ENCODE measurements around the gene ELOB.
"Not testable (repeated sequence)": the region's sequence is repeated elsewhere in the genome, so short reads cannot be mapped to it uniquely, and the experiment has no call there.

ELOB gene

DNA sequence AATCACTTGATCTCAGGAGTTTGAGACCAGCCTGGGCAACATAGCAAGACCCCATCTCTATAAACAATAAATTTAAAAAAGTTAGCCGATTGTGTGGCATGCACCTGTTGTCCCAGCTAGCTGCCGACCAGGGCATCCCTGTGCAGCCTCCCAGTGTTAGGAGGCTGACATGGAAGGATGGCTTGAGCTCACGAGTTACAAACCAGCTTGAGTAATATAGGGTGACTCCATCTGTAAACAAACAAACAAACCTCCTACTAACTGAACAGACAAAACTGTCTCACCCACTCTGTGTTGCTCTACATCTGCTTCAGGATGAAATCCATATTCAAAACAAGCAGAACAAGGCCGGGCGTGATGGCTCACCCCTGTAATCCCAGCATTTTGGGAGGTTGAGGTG lies 50.2 kb downstream of the ELOB start:
- H3K36me3 ChIP-seq = no peaks in the 10 kb centered on the region
- no peak for DNase-seq
- no peaks in the 10 kb centered on the region for H3K4me1 ChIP-seq
- no peak overlapping the region for H3K4me3 ChIP-seq (ENCODE audit: low read depth, low read length)
- no peak for TF ChIP-seq CTCF (IDR thresholded peaks at IDR 0.05; ENCODE audit: low read depth, low read length)
- no peaks in the 10 kb centered on the region for H3K9me3 ChIP-seq
- no peaks in the 10 kb centered on the region for H3K27me3 ChIP-seq

DNA sequence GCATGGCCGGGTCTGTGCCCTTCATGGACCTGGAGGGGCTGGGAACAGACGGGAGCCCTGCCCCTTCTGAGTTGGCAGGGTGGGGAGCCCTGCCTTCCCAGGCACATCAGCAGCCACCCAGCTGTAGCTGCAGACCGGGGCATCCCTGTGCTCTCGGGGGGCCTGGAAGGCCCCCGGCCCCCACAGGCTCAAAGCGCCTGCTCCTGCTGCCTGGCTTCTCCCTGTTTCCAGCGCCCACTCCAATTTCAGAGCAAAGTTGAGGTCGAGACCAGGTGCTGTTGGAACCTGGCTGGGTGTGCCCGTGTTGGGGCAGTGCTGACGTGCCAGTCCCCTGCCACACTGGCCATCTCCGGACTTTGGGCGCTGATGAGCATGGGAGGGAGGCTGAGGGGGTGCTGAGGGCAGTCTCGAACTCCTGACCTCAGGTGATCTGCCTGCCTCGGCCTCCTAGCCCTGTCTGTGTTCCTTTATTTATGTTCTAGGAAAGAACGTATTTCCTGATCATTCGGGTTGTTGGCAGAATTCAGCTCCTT lies 52.2 kb downstream of the ELOB start:
- no peaks in the 10 kb centered on the region for H3K4me1 ChIP-seq
- TF ChIP-seq CTCF (IDR thresholded peaks at IDR 0.05; ENCODE audit: low read depth, low read length) = no peak
- no peaks in the 10 kb centered on the region for H3K9me3 ChIP-seq
- no peak overlapping the region for H3K4me3 ChIP-seq (ENCODE audit: low read depth, low read length)
- no peak for DNase-seq
- no peaks in the 10 kb centered on the region for H3K27me3 ChIP-seq
- H3K36me3 ChIP-seq = no peaks in the 10 kb centered on the region

- no peaks in the 10 kb centered on the region for H3K4me1 ChIP-seq
- H3K9me3 ChIP-seq = no peaks in the 10 kb centered on the region
- DNase-seq = no peak
- H3K27me3 ChIP-seq = no peaks in the 10 kb centered on the region
- no peak for TF ChIP-seq CTCF (IDR thresholded peaks at IDR 0.05; ENCODE audit: low read depth, low read length)
- H3K36me3 ChIP-seq = no peaks in the 10 kb centered on the region
- no peak overlapping the region for H3K4me3 ChIP-seq (ENCODE audit: low read depth, low read length)
These were observed 52.9 kb downstream of the ELOB start for GRCh38 chr16:2724088-2724676.

- peak overlapping the region; percentile 65 for H3K4me3 ChIP-seq (ENCODE audit: low read depth, low read length)
- not testable (repeated sequence) for DNase-seq, H3K36me3 ChIP-seq
These were observed 55.4 kb downstream of the ELOB start for GRCh38 chr16:2721634-2722173.

More at GRCh38 chr16:2721634-2722173, 55.4 kb downstream of the ELOB start:
- H3K9me3 ChIP-seq, H3K4me1 ChIP-seq, H3K27me3 ChIP-seq: not testable (repeated sequence)

Measured in BE2C (cell line).